Cardiac septum (tissue), 1 donor: ENCODE results near the gene ETV3L. TPM values are rescaled to one million over a fixed set of nuclear protein-coding genes. Genes with fewer than 3 reads are reported as not detected.

Experiments
- DNase-seq: peaks from one replicate; pipeline ENCODE4 v3.0.0-alpha.2; 2020; ENCODE audit warnings: low spot score
- intact Hi-C: fragments of 100-400 bp; cut with DNase I; formaldehyde crosslinking; loops from one replicate; pipeline ENCODE4 v1.14.0; 2022
- total RNA-seq: library from RNA; stranded (reverse); fragmentation: NEBNext Ultra II Directional; extraction: Animal tissue kit (Norgen Biotek cat#: 25700); gene quantifications from one replicate; pipeline ENCODE4 v1.2.1, GENCODE V29; 2021
- donor health status: DM: no; HTN: no; CAD: no.

Gene ETV3L
- total RNA-seq, 1 donor from 2014 or later: not detected

DNA sequence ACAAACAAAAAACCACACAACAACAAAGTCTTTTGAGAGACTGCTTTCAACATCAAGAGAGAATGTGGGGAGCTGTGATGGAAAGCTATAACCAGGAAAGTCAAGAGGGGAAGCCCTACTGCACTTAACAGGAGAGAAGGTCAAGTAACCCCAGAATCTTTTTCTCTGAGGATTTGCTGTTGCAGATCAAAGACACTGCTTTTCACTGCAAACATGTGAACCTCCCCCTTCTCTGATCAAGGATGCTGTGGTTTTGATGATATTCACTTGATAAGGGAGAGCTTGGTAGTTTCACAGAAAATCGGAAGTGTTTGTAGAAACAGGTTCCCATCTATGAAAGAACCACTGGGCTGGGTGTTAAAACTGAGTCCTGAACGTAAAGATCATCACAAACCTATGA, 33.8 kb upstream of the ETV3L start:
- intact Hi-C loops: no loop called here
- DNase-seq: no peak

- intact Hi-C loops: no loop called here
- DNase-seq: no peak
These were observed 33.1 kb upstream of the ETV3L start for GRCh38 chr1:157132616-157133167.

DNA sequence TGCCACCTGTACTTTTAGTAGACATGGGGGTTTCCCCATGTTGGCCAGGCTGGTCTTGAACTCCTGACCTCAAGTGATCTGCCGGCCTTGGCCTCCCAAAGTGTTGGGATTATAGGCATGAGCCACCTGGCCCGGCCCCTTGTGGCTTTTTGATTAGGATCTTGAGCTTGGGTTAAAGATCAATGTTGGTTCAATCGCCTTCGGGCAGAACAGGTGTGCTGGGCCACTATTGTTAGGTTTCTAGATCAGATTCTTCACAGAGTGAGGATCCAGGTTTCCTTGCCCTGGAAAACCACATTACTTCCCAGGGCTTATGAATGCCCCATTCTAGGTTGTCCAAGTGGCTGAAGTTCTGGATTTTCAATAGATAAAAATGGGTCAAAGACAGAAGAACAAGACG, 32.5 kb upstream of the ETV3L start:
- DNase-seq: no peak
- intact Hi-C loops: no loop called here

- intact Hi-C loops: no loop called here
- DNase-seq: no peak
These were observed 31.7 kb upstream of the ETV3L start for GRCh38 chr1:157131281-157131680.

DNA sequence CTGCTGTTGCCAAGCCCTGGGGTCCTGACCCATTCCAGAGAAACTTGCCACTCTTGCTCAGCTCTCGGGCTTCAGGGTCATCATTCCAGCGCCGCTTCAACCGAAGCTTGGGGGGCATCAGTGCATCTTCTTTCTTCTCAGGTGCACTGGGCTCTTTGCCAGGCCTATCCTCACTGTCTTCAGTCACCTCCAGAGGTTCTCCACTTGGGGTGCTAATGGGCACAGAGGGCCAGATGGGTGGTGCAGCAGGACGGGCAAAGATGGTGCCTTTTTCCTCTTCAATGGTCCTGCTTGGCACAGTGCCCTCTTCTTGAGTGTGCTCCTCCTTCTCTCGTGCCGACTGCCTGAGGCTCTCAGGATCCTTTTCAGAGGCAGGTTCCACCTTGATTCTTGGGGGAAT, 25.2 kb upstream of the ETV3L start:
- no peak for DNase-seq
- intact Hi-C loops: no loop called here

DNA sequence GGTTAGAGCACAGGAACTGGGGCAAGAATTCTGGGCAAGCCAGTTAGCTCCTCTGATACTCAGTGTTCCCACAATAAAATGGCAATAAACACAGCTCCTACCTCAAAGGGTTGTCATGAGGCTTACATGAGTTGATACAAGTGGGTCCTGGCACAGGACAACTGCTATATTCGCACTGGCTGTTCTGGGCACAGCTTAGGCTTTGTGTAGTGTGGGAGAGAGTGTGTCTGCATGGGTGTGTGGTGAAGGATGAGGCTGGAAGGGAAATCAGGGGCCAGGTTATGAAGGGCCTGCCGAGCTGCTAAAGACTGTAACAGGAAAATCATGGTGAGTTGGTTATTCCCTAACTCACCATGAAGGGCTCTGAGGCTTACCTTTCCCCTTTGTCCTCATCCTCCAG, 19.8 kb upstream of the ETV3L start:
- intact Hi-C loops: no loop called here
- DNase-seq: no peak

- DNase-seq: no peak
These were observed 19.4 kb upstream of the ETV3L start for GRCh38 chr1:157119008-157119407.

GRCh38 chr1:157117527-157118057, 18.0 kb upstream of the ETV3L start:
- DNase-seq: no peak
- intact Hi-C loops: no loop called here

More at GRCh38 chr1:157119008-157119407, 19.4 kb upstream of the ETV3L start:
- intact Hi-C loops: no loop called here

DNA sequence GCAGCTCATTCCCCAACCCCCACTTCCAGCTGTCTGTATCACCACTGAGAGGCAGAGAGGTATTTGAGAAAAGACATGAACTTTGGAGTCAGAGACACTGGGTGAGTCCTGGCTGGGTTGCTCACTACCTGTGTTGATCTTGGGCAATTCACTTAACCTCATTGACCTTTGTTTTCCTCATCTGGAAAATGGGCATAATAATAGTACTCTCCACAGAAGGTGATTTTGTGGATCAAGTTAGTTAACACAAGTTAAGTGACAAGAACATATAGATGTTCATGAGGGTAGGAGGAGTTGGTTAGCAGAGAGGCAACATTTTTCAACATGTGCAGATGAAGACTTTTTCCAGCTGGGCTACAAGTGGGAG, 17.1 kb upstream of the ETV3L start:
- intact Hi-C loops: no loop called here
- no peak for DNase-seq

DNA sequence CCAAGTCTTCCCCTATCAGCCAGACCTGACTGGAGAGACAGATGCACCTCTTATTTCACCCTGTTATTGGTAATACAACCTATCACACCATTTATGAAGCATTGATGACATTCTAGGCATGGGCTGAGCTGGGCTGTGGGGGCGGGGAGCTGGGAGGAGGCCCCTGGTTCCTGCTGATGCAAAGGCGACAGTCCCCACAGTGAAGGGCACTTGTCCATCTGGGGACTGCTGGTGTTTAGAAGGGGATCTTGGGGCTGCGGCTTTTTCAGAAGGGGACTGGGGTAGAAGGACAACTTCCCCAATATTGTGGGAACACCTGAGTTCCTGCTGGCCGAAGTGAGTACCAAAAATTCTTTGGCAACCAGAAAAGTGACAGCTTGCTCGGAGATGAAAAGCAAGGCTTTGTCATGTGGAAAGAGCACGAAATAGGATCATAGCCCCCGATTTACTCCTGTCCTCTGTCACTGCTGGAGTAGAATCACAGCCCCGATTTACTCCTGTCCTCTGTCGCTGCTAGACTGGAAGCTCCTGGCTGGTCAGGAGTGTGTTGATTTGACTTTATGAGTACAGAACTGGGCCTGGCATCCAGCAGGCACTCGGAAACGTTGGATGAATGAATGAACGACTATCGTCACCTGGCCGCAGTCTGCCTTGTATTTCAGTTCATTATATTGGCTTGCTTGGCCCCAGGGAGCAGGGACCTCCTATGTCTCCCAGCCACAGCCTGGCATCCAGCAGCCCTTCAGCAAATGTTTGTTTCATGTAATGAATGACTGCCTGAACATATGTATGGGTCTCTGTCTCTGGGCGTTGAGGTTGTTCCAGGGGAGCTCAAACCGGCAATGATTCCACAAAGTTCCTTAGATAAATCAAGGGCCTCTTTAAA, 16.5 kb upstream of the ETV3L start:
- DNase-seq: peak; percentile 70
- intact Hi-C loops: no loop called here

GRCh38 chr1:157115429-157115838, 15.8 kb upstream of the ETV3L start:
- intact Hi-C loops: no loop called here
- DNase-seq: peak; percentile 59

- intact Hi-C loops: no loop called here
- peak; percentile 57 for DNase-seq
These were observed 14.8 kb upstream of the ETV3L start for GRCh38 chr1:157114183-157115121.

GRCh38 chr1:157113631-157114030, 14.0 kb upstream of the ETV3L start:
- intact Hi-C loops: no loop called here
- DNase-seq: peak; percentile 51

DNA sequence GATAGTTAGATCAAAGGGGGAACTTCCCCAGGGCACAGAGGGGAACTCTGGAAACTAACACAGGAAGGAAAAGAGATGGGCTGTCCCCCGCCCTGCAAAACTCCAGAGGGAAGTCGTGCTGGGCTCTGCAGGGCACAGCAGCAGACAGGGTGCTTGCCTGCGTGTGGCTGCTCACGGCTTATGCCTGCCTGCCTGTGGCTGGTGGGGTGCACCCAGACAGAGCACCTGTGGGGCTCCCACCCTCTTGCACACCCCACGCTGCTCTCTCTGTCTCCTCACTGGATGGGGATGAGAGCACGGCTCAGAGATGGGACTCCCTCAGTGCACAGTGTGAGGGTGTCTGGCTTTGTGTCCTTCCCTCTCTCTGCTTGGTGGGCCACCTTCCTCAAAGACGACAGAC, 13.5 kb upstream of the ETV3L start:
- intact Hi-C loops: no loop called here
- DNase-seq: peak; percentile 50

DNA sequence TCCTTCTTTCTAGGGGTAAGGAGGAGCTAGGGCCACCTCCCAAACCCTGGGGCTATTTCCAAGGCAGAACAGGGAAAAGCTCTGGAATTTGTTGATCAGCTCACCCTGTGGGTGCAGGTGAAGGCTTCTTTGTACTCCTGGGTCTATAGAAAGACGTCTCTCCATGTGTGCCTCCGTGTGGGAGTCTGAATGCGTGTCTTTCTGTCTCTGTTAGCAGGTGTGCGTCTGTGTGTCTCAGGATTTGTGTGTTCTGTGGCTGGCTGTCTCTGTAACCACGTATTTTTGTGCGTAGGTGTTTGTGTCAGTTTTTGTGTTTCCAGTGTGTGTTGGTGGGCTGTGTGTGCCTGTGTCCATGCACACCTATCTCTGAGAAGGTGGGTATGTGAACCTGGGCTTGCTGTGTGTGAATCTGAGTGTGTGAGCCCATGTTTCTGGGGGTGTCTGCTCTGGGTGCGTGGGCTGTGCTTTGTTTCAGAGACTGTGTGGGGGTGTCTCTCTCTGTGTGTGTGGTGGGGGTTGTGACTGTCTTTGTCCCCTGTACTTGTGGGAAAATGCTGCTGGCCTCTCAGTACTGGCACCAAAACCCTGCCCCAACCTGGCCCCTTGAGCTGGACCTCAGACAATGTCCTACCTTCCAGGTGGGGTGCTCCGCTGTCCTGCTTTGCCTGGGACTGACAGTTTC, 12.7 kb upstream of the ETV3L start:
- intact Hi-C loops: no loop called here
- DNase-seq: peak; percentile 33

GRCh38 chr1:157111396-157112165, 12.0 kb upstream of the ETV3L start:
- intact Hi-C loops: no loop called here
- DNase-seq: peak; percentile 43

DNA sequence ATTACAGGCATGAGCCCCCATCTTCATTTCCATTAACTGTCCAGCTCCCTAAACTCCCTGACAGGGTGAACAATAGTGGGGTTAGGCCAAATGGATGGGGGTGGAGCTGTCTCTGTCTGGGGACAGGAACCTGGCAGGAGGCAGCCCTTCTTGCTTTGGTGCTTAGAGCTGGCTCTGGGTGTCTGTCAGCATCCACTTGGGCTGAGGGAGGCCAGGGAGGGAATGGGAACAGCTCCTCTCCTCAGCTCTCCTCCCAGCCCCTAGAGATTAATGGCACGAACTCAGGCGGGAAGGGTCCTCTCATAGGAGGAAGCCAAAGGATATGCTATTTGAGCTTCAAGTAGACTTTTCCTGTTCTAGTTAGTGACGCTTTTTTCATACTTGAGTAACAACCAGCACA, 11.1 kb upstream of the ETV3L start:
- intact Hi-C loops: no loop called here
- peak; percentile 65 for DNase-seq

- DNase-seq: peak; percentile 71
- intact Hi-C loops: no loop called here
These were observed 10.4 kb upstream of the ETV3L start for GRCh38 chr1:157110003-157110402.

GRCh38 chr1:157108448-157108847, 8.8 kb upstream of the ETV3L start:
- DNase-seq: no peak
- intact Hi-C loops: no loop called here
